C4-2B (cell line): Measurements from ENCODE around the gene ABCE1.

ENCODE experiments used
- H3K27ac ChIP-seq: fragments of 450-650 bp; 2 replicates; pipeline ENCODE4 v1.5.1; 2017
- CTCF ChIP-seq: fragments of 450-650 bp; conservative IDR thresholded peaks from 2 replicates; pipeline ENCODE4 v1.5.1; 2017; ENCODE audit warnings: mild to moderate bottlenecking
- ZFX ChIP-seq: fragments of 450-650 bp; IDR thresholded peaks from 2 replicates; pipeline ENCODE4 v1.6.1; 2017

Gene ABCE1

GRCh38 chr4:145061318-145061920 lies 36.7 kb upstream of the ABCE1 start:
- no peak for TF ChIP-seq ZFX
- TF ChIP-seq CTCF = peak; percentile 57
- no peak overlapping the region; the same call in 1 of the 2 replicates for H3K27ac ChIP-seq

- H3K27ac ChIP-seq = no peak overlapping the region
- no peak for TF ChIP-seq CTCF
- no peak for TF ChIP-seq ZFX
These were observed 32.0 kb upstream of the ABCE1 start for GRCh38 chr4:145066063-145066501.

GRCh38 chr4:145069361-145069760 lies 28.8 kb upstream of the ABCE1 start:
- TF ChIP-seq ZFX = no peak
- TF ChIP-seq CTCF = no peak
- H3K27ac ChIP-seq = no peak overlapping the region

- H3K27ac ChIP-seq = no peak overlapping the region
- TF ChIP-seq CTCF = no peak
- no peak for TF ChIP-seq ZFX
These were observed 26.6 kb upstream of the ABCE1 start for GRCh38 chr4:145071560-145071959.

GRCh38 chr4:145075742-145076468 lies 22.2 kb upstream of the ABCE1 start:
- TF ChIP-seq ZFX (no peak), CTCF (no peak)
- H3K27ac ChIP-seq = no peak overlapping the region

GRCh38 chr4:145076469-145076855 lies 21.6 kb upstream of the ABCE1 start:
- TF ChIP-seq CTCF (no peak), ZFX (no peak)
- H3K27ac ChIP-seq = no peak overlapping the region

GRCh38 chr4:145081756-145082155 lies 16.4 kb upstream of the ABCE1 start:
- TF ChIP-seq ZFX (no peak), CTCF (no peak)
- H3K27ac ChIP-seq = no peak overlapping the region
